HG02981 (cell line): ENCODE data around the gene AMDHD1.

Experiments used
- ATAC-seq: cut with Tn5 transposase; IDR thresholded peaks from one replicate; pipeline ENCODE4 v1.9.1; 2021; ENCODE audit warnings: mild to moderate bottlenecking, moderate library complexity; ENCODE audit not compliant: unreplicated experiment

The AMDHD1 gene

GRCh38 chr12:95993907-95994306 is 50.8 kb downstream of the AMDHD1 start:
- no peak for ATAC-seq

- ATAC-seq, result no peak
Observed at GRCh38 chr12:95994476-95994875, 51.3 kb downstream of the AMDHD1 start.

DNA sequence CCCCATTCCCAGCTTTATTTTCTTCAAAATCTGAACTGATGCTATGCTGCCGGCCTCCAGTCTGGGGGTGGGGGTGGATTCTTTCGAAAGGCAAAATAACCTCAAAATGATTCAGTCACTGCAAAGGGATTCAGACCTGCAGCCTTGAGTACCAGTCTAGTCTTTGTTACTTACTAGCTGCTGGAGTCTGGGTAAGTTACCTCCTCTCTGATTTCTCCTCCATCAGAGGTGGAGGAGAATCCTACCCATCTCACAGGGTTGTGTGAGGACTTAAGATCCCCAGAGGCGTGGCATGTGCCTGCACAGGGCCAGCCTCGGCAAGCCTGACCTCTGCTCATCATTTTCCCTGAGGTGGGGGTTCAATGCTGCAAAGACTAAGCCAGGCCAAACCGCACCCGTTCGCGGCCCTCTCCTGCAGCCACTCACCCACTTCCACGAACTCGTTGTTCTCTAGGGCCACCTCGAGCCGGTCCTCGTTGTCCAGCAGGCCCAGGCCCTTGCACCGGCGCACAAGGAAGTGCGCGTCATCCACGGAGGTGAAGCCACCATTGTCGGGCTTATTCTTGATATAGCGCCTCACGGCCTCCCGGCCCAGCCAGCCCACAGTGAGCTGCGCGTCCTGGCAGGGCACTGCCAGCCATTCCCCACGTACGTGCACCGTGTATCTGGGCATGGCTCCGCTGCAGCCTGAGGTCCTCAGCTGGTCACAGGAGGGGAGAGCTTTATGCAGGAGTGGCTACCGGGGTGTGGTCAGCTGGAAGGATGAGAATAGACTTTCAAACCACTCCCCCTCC is 52.3 kb downstream of the AMDHD1 start:
- no peak for ATAC-seq

DNA sequence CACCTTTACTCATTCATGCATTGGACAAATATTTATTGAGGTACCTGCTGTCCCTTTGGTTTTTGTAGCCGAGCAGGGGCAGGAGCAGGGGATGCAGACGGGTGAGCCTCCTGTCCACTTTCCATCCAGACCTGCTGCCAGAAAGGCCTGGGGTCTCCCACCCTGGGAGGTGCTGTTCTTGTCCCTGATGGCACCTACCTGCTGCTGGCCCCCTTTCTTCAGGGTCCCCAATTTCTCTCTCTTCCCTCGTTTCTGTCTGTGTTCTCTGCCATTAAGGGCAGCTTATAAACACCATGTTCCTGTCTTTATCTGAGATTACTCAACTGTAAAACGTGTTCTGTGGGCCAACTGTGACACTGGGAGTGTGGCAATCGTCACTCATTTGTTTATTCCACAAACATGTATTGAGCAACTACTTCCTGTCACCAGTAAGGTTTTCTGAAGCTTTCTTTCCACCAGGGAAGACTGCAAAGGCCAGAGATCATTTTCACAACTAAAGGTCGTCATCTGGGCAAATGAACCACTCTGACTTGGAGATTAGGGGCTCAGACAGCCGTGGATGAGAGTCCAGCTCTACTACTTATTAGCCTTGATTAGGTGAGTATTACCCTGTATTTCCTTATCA is 53.0 kb downstream of the AMDHD1 start, which contains the start of gene HAL:
TSS of gene HAL (minus strand) at position 311 of the 625 bp plus-strand sequence. CDS start 434 bp downstream, outside the sequence.
- ATAC-seq, result no peak

DNA sequence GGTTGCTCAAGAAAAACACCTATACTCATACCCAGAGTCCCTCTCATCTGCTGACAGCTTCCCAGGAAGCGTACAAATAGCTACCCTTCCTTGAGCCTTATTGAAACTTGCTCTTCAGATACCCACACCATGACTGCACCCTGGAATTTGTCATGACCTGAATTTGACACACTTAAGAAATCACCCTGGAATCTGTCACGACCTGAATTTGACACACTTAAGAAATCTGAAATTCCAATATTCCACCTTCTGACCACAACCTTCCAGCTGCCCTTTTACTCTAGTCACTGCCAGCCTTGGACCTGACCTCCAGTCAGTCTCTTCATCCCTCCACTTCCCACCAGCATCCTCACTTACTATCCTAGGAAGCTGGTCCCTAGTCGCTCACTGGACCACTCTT is 54.1 kb downstream of the AMDHD1 start:
- no peak for ATAC-seq

- no peak for ATAC-seq
Observed at GRCh38 chr12:95997911-95998510, 54.9 kb downstream of the AMDHD1 start.

GRCh38 chr12:95998611-95999286 is 55.6 kb downstream of the AMDHD1 start:
- ATAC-seq, result peak; percentile 97

DNA sequence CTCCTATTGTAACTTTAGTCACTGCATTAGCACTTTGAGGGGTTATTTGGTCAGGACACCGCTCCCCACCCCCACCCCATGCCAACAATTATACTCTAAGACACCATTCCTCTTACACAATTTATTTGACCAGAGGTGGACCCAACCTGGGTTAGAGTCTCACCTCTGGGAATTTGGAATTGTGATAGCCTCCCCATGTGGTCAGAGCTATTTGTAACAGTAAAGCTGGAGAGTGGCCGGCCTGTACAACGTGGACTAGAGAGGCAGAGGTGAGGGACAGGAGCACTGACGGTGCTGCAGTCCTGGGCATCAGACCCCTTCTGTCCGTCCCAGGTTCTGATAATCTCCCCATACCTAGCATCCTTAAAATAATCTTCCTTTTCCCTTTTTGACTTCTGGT is 56.4 kb downstream of the AMDHD1 start:
- ATAC-seq, result no peak

GRCh38 chr12:96000858-96001257 is 57.7 kb downstream of the AMDHD1 start:
- no peak for ATAC-seq

GRCh38 chr12:96006727-96007126 is 63.6 kb downstream of the AMDHD1 start:
- no peak for ATAC-seq

GRCh38 chr12:96007729-96008128 is 64.6 kb downstream of the AMDHD1 start:
- no peak for ATAC-seq

- no peak for ATAC-seq
Observed at GRCh38 chr12:96014943-96015599, 71.9 kb downstream of the AMDHD1 start.

GRCh38 chr12:96015672-96016071 is 72.5 kb downstream of the AMDHD1 start:
- no peak for ATAC-seq
